ENCODE measurements around the gene COPS4. TPM values are rescaled to one million over a fixed set of nuclear protein-coding genes. Genes with fewer than 3 reads are reported as not detected.

Gene COPS4
- total and polyA plus RNA-seq, 2 of the 8 experiments (the other 6 are each of a cell fraction or from before 2014, with no cell fraction given), result 14.9 to 28.3 TPM

GRCh38 chr4:83024233-83024632 is 10.8 kb upstream of the COPS4 start:
- no peak overlapping the region for H3K56ac ChIP-seq (replicated peaks; ENCODE audit: insufficient read length, low read depth, low read length)
- H4K20me1 ChIP-seq (replicated peaks in 1 of 2; ENCODE audit: control insufficient read depth in 1 of 2, insufficient read depth in 2 of 2, low read length in 2 of 2), result no peaks in the 10 kb centered on the region
- H3K4me1 ChIP-seq (replicated peaks in 1 of 4; ENCODE audit: control insufficient read depth in 3 of 4, insufficient read depth in 4 of 4, low read length in 3 of 4), result no peaks in the 10 kb centered on the region
- H4K8ac ChIP-seq (ENCODE audit: extremely low read depth, insufficient read depth, low read length), result no peak overlapping the region
- TF ChIP-seq CBX5 (IDR thresholded peaks at IDR 0.05; ENCODE audit: low read depth, low read length) (no peak), RFX5 (IDR thresholded peaks at IDR 0.05; ENCODE audit: borderline replicate concordance, low read depth, low read length) (no peak)
- DNase-seq (ENCODE audit: low read depth in 1 of 2, low spot score in 2 of 2) (no peak), FAIRE-seq (no peak)
- 90% methylated on average over 2 of the region's 2 CpGs; no CpG with 5 or more reads in 1 of the 2 experiments for WGBS, 2 experiments (ENCODE audit: extremely low coverage in 1 of 2, insufficient coverage in 1 of 2, insufficient read length in 1 of 2, insufficient replicate concordance in 2 of 2, low coverage in 1 of 2, low lambda C conversion rate in 2 of 2, missing lambda C conversion rate in 1 of 2)
- no peaks in the 10 kb centered on the region for H3K79me1 ChIP-seq (ENCODE audit: low read depth, low read length)
- no peak overlapping the region for H3K4me2 ChIP-seq (ENCODE audit: insufficient read depth in 1 of 2, low read depth in 2 of 2, low read length in 2 of 2)
- H2BK12ac ChIP-seq (ENCODE audit: low read depth, low read length), result no peak overlapping the region
- no peak overlapping the region for H4K91ac ChIP-seq (replicated peaks; ENCODE audit: insufficient read length, low read length)
- H3K18ac ChIP-seq (ENCODE audit: extremely low read depth, low read length), result no peak overlapping the region
- no peak overlapping the region for H3K4ac ChIP-seq (replicated peaks; ENCODE audit: insufficient read length, low read depth, low read length)
- H2BK120ac ChIP-seq (replicated peaks; ENCODE audit: low read depth, low read length), result no peak overlapping the region
- H3K36me3 ChIP-seq (ENCODE audit: control insufficient read depth in 2 of 4, insufficient read depth in 4 of 4, low read length in 3 of 4), result no peaks in the 10 kb centered on the region
- H4K5ac ChIP-seq (ENCODE audit: insufficient read length, low read depth, low read length), result no peak overlapping the region
- no peak overlapping the region for H2BK5ac ChIP-seq (ENCODE audit: low read depth, low read length)
- H3K23ac ChIP-seq (ENCODE audit: insufficient read length), result no peak overlapping the region
- no peak overlapping the region for H2AFZ ChIP-seq (ENCODE audit: low read length)
- H3K9me3 ChIP-seq (ENCODE audit: insufficient read depth in 2 of 2, low read depth in 1 of 2, low read length in 1 of 2), result peaks cover 0 to 4% of the 10 kb centered on the region in 2 experiments; a peak in 2 of 4 replicates
- H2BK20ac ChIP-seq (ENCODE audit: low read length), result no peak overlapping the region
- H3K27me3 ChIP-seq (replicated peaks in 1 of 4; ENCODE audit: control insufficient read depth in 3 of 4, extremely low read depth in 1 of 4, insufficient read depth in 3 of 4, low read length in 3 of 4), result no peaks in the 10 kb centered on the region; a peak in 2 of 7 replicates
- no peaks in the 10 kb centered on the region for H3K23me2 ChIP-seq (ENCODE audit: low read depth, low read length)
- H2BK15ac ChIP-seq (ENCODE audit: low read length), result no peak overlapping the region
- no peak overlapping the region for H3K27ac ChIP-seq (ENCODE audit: low read depth, low read length)
- H3K9ac ChIP-seq (replicated peaks in 1 of 4; ENCODE audit: extremely low read depth in 1 of 4, low read depth in 3 of 4, low read length in 3 of 4), result no peak overlapping the region
- no peaks in the 10 kb centered on the region for H3K79me2 ChIP-seq (ENCODE audit: control insufficient read depth in 1 of 2, insufficient read depth in 2 of 2, low read length in 2 of 2)
- ChIA-PET CTCF (ENCODE audit: partially characterized antibody) (no interaction called here), POLR2A (ENCODE audit: partially characterized antibody) (interaction anchor here (0.8 to 2.0 kb wide), 2 partner anchors 11 to 12 kb away, joined by 3 to 8 read pairs; partner anchors contain the start of gene COPS4)
- no peak overlapping the region for H3K14ac ChIP-seq (ENCODE audit: insufficient read length)
- H2AK5ac ChIP-seq (ENCODE audit: low read depth, low read length), result no peak overlapping the region
- no peak overlapping the region for H3K4me3 ChIP-seq (ENCODE audit: extremely low read depth in 1 of 4, insufficient read depth in 2 of 4, low read depth in 3 of 4, low read length in 4 of 4)
